Measurements from ENCODE around the gene POU2AF1.

POU2AF1 gene

GRCh38 chr11:111387363-111387762, 8.3 kb upstream of the POU2AF1 start:
- no peak for DNase-seq (ENCODE audit: low spot score)

- DNase-seq (ENCODE audit: low spot score): no peak
Observed at GRCh38 chr11:111386611-111387150, 7.6 kb upstream of the POU2AF1 start.

- DNase-seq (ENCODE audit: low spot score): no peak
Observed at GRCh38 chr11:111384494-111384893, 5.4 kb upstream of the POU2AF1 start.

GRCh38 chr11:111382451-111382850, 3.4 kb upstream of the POU2AF1 start:
- no peak for DNase-seq (ENCODE audit: low spot score)

GRCh38 chr11:111379602-111380136, 594 bp upstream of the POU2AF1 start:
- no peak for DNase-seq (ENCODE audit: low spot score)

GRCh38 chr11:111378185-111378860, 752 bp downstream of the POU2AF1 start:
- DNase-seq (ENCODE audit: low spot score): no peak

- DNase-seq (ENCODE audit: low spot score): no peak
Observed at GRCh38 chr11:111376181-111376871, 2.7 kb downstream of the POU2AF1 start.

GRCh38 chr11:111373590-111373989, 5.5 kb downstream of the POU2AF1 start:
- no peak for DNase-seq (ENCODE audit: low spot score)

- DNase-seq (ENCODE audit: low spot score): no peak
Observed at GRCh38 chr11:111372538-111372937, 6.5 kb downstream of the POU2AF1 start.

GRCh38 chr11:111370902-111371578, 8.0 kb downstream of the POU2AF1 start:
- no peak for DNase-seq (ENCODE audit: low spot score)

- DNase-seq (ENCODE audit: low spot score): no peak
Observed at GRCh38 chr11:111370270-111370901, 8.7 kb downstream of the POU2AF1 start.

GRCh38 chr11:111368285-111368560, 10.9 kb downstream of the POU2AF1 start:
- DNase-seq (ENCODE audit: low spot score): no peak

GRCh38 chr11:111367411-111368284, 11.4 kb downstream of the POU2AF1 start:
- DNase-seq (ENCODE audit: low spot score): no peak

GRCh38 chr11:111366560-111367410, 12.3 kb downstream of the POU2AF1 start:
- DNase-seq (ENCODE audit: low spot score): no peak

- no peak for DNase-seq (ENCODE audit: low spot score)
Observed at GRCh38 chr11:111365722-111366559, 13.1 kb downstream of the POU2AF1 start.

GRCh38 chr11:111364503-111364902, 14.6 kb downstream of the POU2AF1 start:
- no peak for DNase-seq (ENCODE audit: low spot score)

GRCh38 chr11:111363985-111364384, 15.1 kb downstream of the POU2AF1 start:
- DNase-seq (ENCODE audit: low spot score): no peak

- no peak for DNase-seq (ENCODE audit: low spot score)
Observed at GRCh38 chr11:111362887-111363411, 16.1 kb downstream of the POU2AF1 start.

- DNase-seq (ENCODE audit: low spot score): no peak
Observed at GRCh38 chr11:111361874-111362273, 17.2 kb downstream of the POU2AF1 start.
